ENCODE measurements around the gene MSRB1.

DNA sequence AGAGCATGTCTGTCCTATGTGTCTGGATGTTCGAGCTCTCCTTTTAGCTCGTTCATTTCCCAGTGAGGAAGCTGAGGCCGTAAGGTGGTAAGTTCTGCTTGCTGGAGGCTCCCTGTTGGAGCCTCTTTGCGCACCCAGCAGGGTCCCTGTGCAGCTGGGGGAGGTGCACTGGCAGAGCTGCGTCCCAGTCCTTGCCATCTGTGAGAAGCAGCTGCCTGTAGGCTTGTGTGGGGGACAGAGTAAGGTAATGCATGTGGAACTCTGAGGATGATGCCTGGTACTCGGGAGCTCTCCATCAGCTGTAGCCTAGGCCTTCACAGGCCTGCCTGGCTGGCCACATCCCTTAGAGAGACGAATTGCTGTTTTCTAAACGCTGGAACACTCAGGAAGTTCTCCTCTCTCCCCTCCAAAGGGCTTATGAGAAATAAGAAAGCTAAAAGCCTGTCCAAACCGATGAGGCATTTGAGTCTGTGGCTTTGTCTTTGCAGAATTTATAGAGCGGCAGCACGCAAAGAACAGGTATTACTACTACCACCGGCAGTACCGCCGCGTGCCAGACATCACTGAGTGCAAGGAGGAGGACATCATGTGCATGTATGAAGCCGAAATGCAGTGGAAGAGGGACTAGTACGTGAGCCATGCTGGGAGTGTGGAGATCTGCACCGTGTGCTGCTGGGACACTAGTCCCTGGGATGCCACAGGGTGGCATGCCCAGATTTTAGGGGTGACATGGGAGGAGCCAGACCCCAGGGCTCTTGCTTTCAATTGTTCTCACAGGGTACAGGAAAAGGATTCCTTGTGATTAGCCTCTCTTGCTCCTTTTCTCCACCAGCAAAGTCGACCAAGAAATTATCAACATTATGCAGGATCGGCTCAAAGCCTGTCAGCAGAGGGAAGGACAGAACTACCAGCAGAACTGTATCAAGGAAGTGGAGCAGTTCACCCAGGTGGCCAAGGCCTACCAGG lies 17.9 kb upstream of the MSRB1 start:
- TF ChIP-seq POLR2A (IDR thresholded peaks at IDR 0.05), result no peak
- TF ChIP-seq, protein P1, sequence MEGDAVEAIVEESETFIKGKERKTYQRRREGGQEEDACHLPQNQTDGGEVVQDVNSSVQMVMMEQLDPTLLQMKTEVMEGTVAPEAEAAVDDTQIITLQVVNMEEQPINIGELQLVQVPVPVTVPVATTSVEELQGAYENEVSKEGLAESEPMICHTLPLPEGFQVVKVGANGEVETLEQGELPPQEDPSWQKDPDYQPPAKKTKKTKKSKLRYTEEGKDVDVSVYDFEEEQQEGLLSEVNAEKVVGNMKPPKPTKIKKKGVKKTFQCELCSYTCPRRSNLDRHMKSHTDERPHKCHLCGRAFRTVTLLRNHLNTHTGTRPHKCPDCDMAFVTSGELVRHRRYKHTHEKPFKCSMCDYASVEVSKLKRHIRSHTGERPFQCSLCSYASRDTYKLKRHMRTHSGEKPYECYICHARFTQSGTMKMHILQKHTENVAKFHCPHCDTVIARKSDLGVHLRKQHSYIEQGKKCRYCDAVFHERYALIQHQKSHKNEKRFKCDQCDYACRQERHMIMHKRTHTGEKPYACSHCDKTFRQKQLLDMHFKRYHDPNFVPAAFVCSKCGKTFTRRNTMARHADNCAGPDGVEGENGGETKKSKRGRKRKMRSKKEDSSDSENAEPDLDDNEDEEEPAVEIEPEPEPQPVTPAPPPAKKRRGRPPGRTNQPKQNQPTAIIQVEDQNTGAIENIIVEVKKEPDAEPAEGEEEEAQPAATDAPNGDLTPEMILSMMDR (IDR thresholded peaks at IDR 0.05), result no peak
- TF ChIP-seq EP300 (IDR thresholded peaks at IDR 0.05), result no peak

Measured in ovary (tissue), 3 donors.